HG02943 (cell line): ENCODE results near the gene MAPKAP1.

Experiments used
- ATAC-seq: cut with Tn5 transposase; IDR thresholded peaks from one replicate; pipeline ENCODE4 v1.9.1; 2021; ENCODE audit warnings: mild to moderate bottlenecking, low read depth, moderate library complexity; ENCODE audit not compliant: unreplicated experiment

MAPKAP1 gene

GRCh38 chr9:125470189-125470588 is 236.8 kb downstream of the MAPKAP1 start:
- ATAC-seq = no peak

- no peak for ATAC-seq
Observed at GRCh38 chr9:125468646-125469045, 238.4 kb downstream of the MAPKAP1 start.

GRCh38 chr9:125467116-125467740 is 239.8 kb downstream of the MAPKAP1 start:
- no peak for ATAC-seq

GRCh38 chr9:125466411-125466810 is 240.6 kb downstream of the MAPKAP1 start:
- ATAC-seq = no peak

GRCh38 chr9:125464591-125465385 is 242.2 kb downstream of the MAPKAP1 start:
- ATAC-seq = no peak

GRCh38 chr9:125463926-125464325 is 243.1 kb downstream of the MAPKAP1 start:
- no peak for ATAC-seq

- no peak for ATAC-seq
Observed at GRCh38 chr9:125462861-125463291, 244.1 kb downstream of the MAPKAP1 start.

GRCh38 chr9:125461636-125462190 is 245.3 kb downstream of the MAPKAP1 start:
- no peak for ATAC-seq

GRCh38 chr9:125460883-125461635 is 245.9 kb downstream of the MAPKAP1 start:
- no peak for ATAC-seq

- ATAC-seq = no peak
Observed at GRCh38 chr9:125460346-125460745, 246.7 kb downstream of the MAPKAP1 start.

GRCh38 chr9:125457357-125457756 is 249.7 kb downstream of the MAPKAP1 start:
- ATAC-seq = no peak

GRCh38 chr9:125455876-125456275 is 251.1 kb downstream of the MAPKAP1 start:
- ATAC-seq = no peak

GRCh38 chr9:125455132-125455531 is 251.9 kb downstream of the MAPKAP1 start:
- ATAC-seq = no peak

- no peak for ATAC-seq
Observed at GRCh38 chr9:125447202-125447802, 259.7 kb downstream of the MAPKAP1 start.

- no peak for ATAC-seq
Observed at GRCh38 chr9:125446561-125447094, 260.4 kb downstream of the MAPKAP1 start.

GRCh38 chr9:125444956-125445506 is 262.0 kb downstream of the MAPKAP1 start:
- no peak for ATAC-seq

- ATAC-seq = no peak
Observed at GRCh38 chr9:125444166-125444565, 262.8 kb downstream of the MAPKAP1 start.

- no peak for ATAC-seq
Observed at GRCh38 chr9:125443367-125443766, 263.6 kb downstream of the MAPKAP1 start.

- no peak for ATAC-seq
Observed at GRCh38 chr9:125442452-125442851, 264.6 kb downstream of the MAPKAP1 start.

- ATAC-seq = no peak
Observed at GRCh38 chr9:125440411-125440810, 266.6 kb downstream of the MAPKAP1 start.
